HL-60/S4 treated with retinoic acid at 250 ng/mL for 4 days and 3 days (cell line): ENCODE measurements around the gene NPL.

ENCODE experiments used
- in situ Hi-C: fragments of 300-500 bp; cut with MboI; formaldehyde crosslinking; loops from 2 replicates; pipeline ENCODE4 v1.7.0; 2022; ENCODE audit warnings: low sequenced_read_pairs

Gene NPL

DNA sequence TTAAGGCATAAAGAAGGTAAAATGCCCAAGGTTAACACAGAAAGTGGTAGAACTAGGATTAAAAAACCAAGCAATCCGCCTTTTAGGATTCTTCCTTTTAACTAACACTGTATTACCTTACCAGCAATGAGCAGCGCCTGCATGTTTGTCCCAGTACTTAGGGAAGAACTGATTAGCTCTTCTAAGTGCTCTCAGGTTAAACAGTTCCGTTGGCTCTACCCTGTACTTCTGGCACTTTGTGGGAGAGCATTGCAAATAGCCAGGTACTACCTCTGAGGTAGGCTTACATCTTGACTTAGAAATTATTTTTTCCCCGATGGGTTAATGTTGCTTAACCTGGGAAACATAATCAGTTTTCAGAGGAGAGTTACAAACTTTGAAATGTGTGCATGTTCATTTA, 71.1 kb downstream of the NPL start:
- in situ Hi-C loops, result no loop called here

DNA sequence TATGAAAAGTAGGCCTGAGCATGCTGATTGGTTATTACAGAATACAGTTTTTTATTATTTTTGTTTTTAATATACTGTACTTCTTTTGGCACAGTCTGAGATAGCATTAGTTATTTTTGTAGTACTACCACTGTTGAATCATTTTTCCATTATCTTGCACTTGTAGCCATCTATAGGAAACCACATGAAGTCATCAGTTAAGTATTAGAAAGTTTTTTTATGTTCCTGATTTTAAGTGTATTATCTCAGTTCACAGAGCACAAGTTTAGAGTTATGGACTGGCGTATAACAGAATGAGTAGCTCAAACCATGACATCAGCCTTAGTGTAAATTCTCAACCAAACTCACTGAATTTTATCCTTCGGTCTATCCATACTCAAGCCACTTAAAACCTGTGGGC, 72.4 kb downstream of the NPL start:
- in situ Hi-C loops, result no loop called here

DNA sequence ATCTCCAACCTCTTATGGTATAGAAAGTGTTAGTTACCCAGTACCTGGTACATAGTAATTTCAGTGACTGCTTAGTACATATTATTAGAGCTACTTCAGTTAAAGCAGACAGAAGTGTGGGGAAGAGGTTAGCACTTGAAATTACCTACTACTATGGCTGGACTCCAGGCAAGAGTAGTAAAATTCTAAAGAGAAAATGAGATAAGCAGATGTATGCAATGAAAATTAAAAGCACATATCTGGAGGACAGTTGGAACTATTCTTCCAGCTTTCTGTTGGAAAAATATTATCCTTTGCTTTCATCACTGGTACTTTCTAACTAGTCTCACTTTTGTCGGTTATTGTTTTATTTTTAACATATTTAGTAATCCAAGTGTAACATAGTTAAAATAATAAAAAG, 73.3 kb downstream of the NPL start:
- in situ Hi-C loops, result no loop called here

DNA sequence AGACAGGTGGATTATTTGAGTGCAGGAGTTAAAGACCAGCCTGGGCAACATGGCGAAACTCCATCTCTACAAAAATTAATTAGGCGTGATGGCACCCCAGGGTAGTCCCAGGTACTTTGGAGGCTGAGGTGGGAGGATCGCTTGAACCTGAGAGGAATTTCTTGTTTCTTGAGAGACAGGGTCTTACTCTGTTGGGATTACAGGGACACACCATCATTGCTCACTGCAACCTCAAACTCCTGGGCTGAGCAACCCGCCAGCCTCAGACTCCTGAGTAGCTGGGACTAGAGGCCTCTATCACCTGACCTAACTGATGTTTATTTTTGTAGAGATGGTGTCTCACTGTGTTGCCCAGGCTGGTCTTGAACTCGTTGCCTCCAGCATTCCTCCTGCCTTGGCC, 74.4 kb downstream of the NPL start:
- in situ Hi-C loops, result no loop called here

DNA sequence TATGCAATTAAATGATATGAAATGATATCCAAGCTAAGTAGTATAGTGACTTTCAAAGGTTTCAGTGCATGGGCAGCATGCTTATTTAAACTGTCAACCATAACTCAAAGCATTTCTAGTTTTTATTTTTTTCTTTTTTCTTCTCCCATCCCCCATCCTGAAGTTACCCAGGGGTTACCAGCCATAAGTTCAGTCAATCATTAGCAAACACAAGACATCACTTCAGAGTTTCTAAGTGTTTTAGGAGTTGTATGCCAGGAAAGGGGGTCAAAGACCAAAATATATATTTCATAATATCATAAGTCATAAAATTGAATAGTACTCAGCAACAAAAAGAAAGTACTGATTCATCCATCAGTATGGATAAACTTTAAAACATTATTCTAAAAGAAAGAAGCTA, 78.3 kb downstream of the NPL start:
- in situ Hi-C loops, result no loop called here

DNA sequence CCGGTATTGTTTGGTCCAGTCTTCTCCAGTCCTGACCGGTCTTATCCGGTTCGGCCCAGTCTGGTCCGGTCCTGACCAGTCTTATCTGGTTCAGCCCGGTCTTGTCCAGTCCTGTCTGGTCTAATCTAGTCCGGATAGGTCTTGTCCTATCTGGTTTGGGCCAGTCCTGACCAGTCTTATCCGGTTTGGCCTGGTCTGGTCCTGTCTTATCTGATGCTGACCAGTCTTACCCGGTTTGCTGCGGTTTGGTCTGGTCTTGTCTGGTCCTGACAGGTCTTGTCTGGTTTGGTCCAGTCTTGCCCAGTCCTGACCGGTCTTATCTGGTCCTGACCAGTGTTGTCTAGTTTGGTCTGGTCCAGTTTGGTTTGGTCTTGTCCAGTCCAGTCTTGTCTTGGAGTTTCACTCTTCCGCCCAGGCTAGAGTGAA, 79.7 kb downstream of the NPL start:
- in situ Hi-C loops, result no loop called here

DNA sequence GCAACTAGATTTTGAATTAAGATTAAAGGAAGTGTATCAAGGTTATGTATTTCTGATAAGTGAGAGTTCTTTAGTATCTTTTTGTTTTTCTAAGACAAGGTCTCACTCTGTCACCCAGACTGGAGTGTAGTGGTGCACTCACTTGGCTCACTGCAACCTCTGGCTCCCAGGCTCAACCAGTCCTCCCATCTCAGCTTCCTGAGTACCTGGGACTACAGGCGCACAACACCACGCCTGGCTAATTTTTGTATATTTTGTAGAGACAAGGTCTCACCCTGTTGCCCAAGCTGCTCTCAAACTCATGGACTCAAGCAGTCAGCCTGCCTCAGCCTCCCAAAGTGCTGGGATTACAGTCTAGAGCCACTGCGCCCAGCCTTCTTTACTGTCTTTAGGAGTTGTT, 83.3 kb downstream of the NPL start:
- in situ Hi-C loops, result no loop called here

DNA sequence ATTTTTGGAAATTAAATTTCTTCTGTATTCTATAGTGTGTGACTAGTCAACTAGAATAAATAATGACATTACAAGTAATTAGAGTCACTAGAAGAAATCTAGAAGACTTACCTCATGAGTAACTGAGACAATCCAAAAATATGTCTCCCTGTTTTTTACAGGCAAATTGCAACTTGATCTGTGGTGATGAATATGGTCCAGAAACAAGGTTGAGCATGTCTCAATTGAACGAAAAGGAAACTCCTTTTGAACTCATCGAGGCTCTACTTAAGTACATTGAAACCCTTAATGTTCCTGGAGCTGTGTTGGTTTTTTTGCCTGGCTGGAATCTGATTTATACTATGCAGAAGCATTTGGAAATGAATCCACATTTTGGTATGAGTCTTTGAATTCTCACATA, 86.3 kb downstream of the NPL start:
- in situ Hi-C loops, result no loop called here

DNA sequence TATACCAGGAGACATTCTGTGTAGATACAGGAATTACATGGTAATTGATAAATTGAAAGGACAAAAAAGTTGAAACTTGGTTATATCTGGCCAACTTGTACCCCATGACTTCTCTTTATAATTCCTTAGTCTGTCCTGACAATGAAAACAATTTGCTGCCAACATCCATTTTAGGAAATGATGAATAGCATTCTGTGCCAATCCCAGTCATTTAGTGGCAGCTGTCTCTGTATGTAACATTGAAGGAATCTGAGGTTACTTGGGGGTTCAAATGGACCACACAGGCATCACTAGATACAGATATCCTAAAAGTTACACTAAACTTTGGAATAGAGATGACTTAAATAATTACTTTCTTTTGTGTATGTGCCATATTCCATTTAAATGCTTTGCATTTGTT, 87.8 kb downstream of the NPL start:
- in situ Hi-C loops, result no loop called here

DNA sequence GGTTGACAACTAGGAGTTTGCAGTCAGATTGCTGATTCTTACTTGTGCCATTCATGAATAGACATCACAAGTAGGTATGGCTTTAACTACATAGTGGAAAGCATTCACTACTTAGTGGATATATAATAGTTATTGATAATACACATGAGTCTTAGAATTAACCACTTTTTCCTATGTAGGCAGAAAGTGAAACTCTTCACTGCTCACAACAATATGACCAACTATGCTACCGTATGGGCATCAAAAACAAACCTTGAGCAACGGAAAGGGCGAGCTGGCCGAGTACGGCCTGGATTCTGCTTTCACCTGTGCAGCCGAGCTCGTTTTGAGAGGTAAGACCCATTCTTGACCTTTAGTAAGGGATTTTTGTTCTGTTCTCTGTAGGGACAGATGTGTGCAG, 88.3 kb downstream of the NPL start:
- in situ Hi-C loops, result no loop called here
